HG03558 (cell line): ENCODE results near the gene OFD1.

Experiments used
- ATAC-seq: cut with Tn5 transposase; IDR thresholded peaks from one replicate; pipeline ENCODE4 v1.9.1; 2021; ENCODE audit warnings: moderate number of reproducible peaks; ENCODE audit not compliant: unreplicated experiment; ENCODE audit errors: extremely low read depth

OFD1 gene

DNA sequence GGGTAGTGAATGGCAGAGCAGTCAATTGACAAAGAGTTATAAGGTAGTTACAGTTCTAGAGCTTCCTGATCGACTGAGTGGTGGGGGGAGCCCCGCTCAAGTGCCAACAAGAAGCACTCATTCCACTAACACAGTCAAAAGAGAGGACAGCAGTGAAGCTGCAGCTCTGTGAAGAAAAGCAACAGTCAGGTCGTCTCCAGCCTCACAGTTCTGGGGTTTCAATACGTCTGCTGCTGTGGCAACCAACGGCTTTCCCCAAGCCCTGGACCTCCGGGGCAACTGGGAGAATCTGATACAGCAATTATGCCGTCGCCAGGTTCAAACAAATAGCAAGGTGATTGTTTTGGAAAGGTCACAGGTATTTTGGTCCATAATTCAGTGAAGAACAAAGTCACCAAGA, 51.5 kb downstream of the OFD1 start:
- ATAC-seq: no peak

DNA sequence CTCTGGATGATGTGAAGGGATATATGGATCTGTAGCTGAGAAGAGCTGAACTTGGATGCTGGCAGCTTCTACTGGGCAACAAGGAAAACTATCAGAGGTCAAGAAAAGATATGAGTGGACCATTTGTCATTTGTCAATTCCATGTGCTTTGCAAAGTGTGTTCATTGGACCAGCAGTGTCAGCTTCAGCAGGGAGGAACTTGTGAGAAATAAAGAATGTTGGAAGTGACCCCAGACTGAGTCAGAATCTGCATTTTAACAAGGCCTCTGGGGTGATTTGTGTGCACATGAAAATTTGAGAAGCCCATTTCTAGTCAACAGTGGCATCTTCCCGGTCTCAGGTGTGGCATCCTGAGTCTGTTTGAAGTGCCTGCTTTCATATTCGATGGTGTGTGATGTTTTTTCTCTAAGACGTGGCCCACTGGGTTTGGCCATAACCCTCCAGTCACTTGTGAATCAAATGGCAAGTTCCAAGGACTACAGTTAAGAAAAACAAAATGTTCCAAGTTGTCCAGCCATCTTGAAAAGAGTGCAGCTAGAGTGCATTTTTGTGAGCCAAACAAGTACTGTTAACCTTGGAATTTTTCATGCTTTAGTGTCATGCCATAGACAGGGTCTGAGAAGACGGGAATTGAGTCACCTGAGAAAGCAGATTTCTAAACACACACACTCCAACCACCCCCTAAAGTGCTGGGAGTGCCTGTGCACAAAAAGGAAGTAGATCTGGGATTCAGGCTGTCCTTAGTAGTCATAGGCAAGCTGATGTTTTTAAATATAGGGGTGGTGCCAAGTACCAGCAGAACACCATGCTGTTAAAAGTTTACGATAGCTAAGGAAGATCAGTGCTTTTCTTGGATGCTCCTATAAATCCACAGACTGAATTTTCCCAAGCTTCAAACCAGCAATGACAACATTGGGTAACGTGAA, 55.9 kb downstream of the OFD1 start:
- no peak for ATAC-seq

DNA sequence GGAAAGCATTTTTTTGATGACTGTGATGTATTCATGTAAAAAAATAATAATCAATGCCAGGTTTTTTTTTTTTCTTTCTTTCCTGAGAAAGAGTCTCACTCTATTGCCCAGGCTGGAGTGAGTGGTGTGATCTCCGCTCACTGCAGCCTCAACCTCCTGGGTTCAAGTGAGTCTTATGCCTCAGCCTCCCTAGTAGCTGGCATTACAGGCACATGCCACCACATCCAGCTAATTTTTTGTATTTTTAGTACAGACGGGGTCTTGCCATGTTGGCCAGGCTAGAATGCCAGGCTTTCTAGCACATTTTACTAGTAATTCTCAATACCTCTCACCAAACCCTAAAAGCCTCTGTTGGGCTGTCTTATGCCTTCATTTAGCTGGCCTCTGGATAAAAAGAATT, 56.6 kb downstream of the OFD1 start:
- no peak for ATAC-seq

DNA sequence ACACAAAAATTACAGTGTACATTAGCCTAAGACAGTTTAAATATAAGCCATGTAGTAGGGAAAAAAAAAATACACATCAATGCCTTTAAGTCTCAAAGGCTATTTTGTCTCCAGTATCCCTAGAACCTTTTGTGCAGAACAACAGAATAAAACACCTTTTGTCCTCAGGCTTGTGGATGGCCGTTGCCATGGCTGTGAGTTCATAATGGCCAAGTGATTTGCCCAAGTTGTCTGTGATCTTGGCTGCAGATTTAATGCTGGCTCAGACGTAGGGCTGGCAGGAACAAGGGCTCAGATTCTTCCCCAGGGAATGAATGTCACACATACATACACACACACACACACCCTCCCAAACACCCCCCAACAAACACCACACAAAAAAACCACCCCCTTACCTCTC, 57.0 kb downstream of the OFD1 start:
- ATAC-seq: no peak

DNA sequence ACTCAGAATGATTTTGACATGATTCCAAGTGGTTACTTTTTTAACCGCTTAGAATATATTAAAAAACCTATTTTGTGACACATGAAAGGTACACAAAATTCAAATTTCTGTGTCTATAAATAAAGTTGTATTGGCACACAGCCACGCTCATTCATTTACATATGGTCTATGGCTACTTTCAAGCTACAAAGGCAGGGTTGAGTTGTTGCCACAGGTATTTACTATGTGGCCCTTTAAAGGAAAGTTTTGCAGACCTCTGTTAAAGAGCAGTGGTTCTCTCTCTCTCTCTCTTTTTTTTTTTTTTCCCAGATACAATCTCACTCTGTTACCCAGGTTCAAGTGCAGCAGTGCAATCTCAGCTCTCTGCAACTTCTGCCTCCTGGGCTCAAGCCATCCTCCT, 59.3 kb downstream of the OFD1 start:
- no peak for ATAC-seq

DNA sequence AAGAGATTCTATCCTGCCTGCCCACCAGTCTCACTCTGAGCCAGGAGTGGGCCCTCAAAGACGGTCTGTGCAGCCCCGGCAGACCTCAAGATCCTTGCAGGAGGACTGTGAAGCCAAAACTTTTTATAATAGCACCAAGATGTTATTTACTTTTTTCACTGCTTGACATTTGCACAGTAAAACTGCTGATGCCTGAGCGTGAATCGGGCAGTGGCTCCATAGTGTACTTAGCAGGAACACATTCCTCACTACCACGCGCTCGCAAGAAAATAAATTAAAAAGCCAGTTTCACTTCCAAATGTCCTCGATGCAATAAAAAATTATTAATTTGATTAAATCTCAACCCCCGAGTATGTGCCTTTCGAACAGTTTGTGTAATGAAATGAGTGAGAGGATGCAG, 59.9 kb downstream of the OFD1 start:
- no peak for ATAC-seq

DNA sequence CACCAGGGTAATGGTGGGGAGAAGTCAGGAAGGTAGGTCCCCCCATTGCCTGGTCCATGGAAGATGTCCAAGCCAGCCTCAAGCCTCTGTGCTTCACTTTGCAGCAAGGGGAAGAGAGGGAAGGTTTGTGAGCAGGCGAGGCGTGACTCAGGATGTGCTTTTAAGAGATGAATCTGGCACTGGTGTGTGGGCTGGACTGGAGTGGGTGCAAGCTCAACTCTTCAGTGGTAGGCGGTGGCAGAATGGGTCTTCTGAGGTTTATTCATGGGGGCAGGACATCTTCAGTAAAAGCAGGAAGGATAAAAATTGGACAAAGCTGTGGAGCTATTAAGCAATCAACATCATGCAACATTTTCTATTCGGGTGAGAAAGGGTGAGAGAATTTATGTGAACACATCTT, 63.0 kb downstream of the OFD1 start:
- ATAC-seq: no peak

DNA sequence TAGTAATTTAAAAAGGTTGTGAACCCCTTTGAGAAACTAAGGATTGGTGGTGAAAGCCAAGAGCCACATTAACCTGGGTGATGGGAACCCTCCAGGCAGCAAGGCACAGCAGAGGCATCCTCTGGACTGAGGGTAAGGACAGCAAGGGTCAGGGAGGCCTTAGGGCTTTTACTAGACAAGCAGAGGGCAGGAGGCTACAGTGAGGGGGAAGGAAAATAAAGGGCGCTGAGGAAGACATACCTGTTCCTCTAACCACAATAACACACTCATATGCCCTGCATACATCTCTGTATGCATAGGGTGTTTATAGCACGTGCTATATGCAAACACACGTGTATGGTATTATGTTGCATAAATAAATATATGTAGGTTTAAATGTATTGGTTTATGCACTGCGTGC, 63.6 kb downstream of the OFD1 start:
- ATAC-seq: no peak

DNA sequence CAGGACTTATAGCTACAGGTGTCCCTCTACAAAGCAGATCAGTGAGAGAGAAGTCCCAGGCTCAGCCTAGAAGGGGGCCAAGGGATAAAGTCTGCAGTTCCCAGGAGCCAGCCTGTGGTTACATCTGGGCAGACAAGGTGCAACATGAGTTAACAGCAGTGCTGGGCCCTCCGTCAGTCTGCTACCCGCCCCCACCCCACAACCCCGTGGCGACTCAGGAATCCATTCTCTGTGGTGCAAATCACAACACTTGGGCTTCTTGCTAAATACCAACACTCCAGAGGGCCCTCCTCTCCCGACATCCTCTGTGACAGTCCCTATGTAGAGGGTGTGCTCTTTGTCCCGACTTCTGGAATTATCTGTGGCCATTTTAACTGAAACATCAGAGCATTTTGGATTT, 68.6 kb downstream of the OFD1 start:
- no peak for ATAC-seq

DNA sequence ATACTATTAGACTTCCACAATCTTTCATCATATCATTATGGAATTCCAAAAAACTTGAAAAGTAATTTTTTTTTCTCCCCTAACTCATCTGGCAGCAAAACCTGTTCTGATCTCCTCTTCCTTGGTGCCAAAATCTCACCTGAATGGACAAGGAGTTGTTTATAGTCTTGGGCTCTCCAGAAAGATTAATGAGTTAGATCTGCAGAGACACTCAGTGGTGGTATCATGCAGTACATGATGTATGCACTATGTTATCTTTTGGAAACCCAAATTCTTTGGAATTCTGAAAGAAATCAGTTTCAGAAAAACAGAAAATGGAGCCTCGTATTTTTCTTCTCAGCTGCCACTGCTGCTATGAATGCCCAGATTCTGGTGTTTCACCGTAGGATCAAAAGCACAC, 70.7 kb downstream of the OFD1 start:
- ATAC-seq: no peak

DNA sequence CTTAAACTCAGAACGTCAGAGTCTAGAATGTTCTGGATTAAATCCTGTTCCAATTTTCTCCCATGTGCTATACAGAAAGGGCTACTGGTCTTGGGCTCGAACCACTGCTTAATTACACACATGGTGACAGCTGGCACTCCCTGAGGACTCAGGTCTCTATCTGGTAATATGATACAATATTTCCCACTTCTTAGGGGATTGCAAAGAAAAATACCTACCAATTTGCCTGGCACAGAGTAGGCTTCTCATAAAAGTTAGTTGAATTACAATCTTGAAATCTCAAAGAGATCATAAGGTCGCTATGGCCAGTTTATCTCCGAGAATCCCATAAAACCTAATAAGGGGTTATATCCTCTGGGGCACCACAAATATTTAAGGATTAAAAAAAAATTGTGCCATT, 73.7 kb downstream of the OFD1 start:
- no peak for ATAC-seq

DNA sequence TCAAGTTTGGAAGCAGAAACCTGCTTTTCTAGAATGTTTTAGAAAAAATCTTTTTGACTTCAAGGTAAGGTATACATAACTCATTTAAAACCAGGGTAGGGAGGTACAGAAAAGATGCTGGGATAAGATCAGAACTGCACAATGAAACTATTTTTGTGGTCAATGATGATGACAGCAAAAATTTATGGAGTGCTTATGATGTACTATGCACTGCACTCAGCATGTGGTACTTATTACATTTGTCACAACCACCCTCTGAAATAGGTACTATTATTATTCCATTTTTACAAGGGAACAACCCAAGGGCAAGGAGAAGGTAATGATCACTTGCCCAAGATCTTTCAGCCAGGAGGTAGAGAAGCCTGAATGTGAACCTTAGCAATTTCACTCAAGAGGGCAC, 74.3 kb downstream of the OFD1 start:
- no peak for ATAC-seq

DNA sequence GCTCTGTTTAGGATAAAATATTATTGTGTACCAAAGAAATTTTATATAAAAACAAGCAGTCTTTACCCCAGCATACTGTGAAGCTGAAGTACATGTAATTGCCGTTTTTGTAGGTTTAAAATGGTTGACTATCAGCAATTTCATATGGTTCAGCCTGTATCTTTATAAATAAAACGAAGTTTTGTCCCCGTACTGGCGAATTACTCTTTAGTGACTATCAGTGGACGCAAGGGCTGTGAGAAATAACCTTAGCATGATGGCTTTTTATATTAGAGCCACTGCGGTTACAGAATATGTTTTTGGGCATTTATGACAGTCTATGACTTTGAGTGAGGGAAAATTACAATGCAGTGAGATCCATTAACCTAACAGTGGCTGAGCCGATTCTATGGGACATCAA, 81.1 kb downstream of the OFD1 start:
- no peak for ATAC-seq

DNA sequence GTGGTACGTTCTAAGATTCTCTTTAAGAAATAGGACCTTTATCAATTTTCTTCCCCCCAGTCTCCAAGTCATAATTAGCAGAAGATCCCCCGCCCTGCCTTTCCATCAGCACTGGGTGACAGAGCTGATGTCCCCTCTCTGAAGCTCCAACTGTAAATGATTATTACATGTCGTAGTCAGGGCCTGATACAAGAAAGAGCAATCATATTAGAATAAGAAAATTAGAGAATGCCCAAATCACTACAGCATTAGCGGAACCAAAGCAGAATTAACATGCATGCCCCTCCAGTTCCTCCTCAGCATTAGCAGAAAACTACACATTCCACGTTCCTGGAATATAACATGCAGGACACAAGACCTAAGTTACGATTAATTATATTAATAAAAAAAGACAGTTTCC, 81.6 kb downstream of the OFD1 start:
- no peak for ATAC-seq

DNA sequence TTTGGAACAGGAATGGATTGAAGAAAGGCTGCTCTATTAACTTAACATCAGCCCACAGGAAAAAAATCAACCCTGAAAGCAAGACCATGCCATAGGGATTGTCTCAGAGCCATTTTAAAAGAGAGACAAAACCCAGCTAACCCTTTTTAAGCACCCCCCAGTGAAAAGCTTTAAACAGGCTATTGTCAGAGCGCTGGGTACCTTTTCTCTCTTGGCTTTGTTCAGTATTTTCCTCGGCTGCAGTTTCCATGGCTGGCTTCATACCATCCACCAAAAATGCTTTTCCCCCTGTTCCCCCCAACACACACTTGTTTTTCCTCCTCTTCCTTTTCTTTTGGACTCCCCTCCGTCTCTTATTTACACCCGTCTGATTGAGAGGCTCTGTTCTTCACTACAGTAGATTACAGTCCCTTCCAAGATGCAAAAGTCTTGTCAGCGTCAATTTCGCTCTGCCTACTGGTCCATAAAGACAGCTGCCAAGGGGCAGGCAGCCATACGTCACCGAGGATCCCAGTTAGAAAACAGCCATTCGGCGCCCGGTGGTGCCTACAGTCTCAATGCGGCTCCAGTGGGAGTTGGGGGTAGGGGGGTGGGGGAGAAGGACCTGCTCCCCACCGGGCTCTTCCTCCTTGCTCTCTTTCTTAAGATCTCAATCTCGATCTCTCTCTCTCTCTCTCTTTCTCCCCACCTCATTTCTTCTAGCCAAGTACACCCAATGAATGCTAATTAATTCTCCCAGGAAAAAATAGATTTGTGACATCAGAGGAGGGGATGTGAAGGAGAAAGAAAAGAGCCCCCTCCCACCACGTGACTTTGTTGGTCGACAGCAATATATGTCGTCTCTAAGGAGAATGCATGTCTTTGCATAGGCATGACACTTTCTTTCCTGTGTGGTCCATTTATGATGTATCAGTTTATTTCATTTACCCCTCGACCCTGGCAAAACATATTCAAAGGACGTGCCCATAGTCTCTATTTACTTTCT, 82.4 kb downstream of the OFD1 start, which contains the start of gene GPM6B:
TSS of gene GPM6B (minus strand) at position 451 of the 985 bp plus-strand sequence. CDS start at position 262, 189 bp downstream.
- ATAC-seq: no peak
